IPS-15b (cell line): ENCODE data around the gene ERVFRD-1.
"Not testable (repeated sequence)": the region's sequence is repeated elsewhere in the genome, so short reads cannot be mapped to it uniquely, and the experiment has no call there.

Experiments
- H3K27me3 ChIP-seq: one replicate; pipeline ENCODE4 v1.6.1; 2013; ENCODE audit warnings: low read length; ENCODE audit not compliant: control insufficient read depth, insufficient read depth
- H3K36me3 ChIP-seq: one replicate; pipeline ENCODE4 v1.6.1; 2013; ENCODE audit warnings: low read length; ENCODE audit not compliant: control insufficient read depth, insufficient read depth
- H3K4me1 ChIP-seq: one replicate; pipeline ENCODE4 v1.6.1; 2013; ENCODE audit warnings: mild to moderate bottlenecking, low read length; ENCODE audit not compliant: control insufficient read depth, insufficient read depth
- H3K4me3 ChIP-seq: one replicate; pipeline ENCODE4 v1.5.1; 2013; ENCODE audit warnings: low read depth, low read length
- H3K9ac ChIP-seq: one replicate; pipeline ENCODE4 v1.6.1; 2013; ENCODE audit warnings: low read depth, mild to moderate bottlenecking, low read length
- H3K9me3 ChIP-seq: one replicate; pipeline ENCODE4 v1.6.1; 2013; ENCODE audit warnings: mild to moderate bottlenecking, low read length; ENCODE audit not compliant: control insufficient read depth, insufficient read depth

ERVFRD-1 gene

DNA sequence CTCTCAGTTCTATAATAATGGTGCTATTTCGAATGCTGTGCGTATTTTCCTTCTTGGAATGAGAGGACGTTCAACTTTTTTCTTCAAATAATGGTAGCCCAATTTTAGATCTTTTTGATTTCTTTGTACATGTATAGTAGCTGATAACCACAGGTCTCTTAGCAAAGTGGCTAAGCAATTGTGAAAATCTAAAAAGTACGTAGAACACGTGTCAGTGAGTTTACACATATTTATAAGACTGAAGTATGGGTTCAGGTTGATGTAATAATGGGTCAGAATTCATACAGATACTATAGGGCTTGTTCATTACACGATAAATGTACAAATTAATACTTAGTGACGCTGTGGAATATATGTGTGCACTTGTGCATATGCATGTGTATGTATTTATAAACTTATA, 16.6 kb downstream of the ERVFRD-1 start:
- peak overlapping the region; percentile 82 for H3K4me3 ChIP-seq
- H3K36me3 ChIP-seq: no peaks in the 10 kb centered on the region
- H3K9me3 ChIP-seq: no peaks in the 10 kb centered on the region
- H3K9ac ChIP-seq: peak overlapping the region; percentile 50
- H3K4me1 ChIP-seq: peaks cover 3% of the 10 kb centered on the region
- H3K27me3 ChIP-seq: no peaks in the 10 kb centered on the region

- Histone ChIP-seq H3K4me3 (peak overlapping the region; percentile 82), H3K9ac (peak overlapping the region; percentile 70), H3K36me3 (no peaks in the 10 kb centered on the region), H3K9me3 (no peaks in the 10 kb centered on the region), H3K27me3 (no peaks in the 10 kb centered on the region), H3K4me1 (peaks cover 3% of the 10 kb centered on the region)
Observed at GRCh38 chr6:11094411-11094851, 17.1 kb downstream of the ERVFRD-1 start.

DNA sequence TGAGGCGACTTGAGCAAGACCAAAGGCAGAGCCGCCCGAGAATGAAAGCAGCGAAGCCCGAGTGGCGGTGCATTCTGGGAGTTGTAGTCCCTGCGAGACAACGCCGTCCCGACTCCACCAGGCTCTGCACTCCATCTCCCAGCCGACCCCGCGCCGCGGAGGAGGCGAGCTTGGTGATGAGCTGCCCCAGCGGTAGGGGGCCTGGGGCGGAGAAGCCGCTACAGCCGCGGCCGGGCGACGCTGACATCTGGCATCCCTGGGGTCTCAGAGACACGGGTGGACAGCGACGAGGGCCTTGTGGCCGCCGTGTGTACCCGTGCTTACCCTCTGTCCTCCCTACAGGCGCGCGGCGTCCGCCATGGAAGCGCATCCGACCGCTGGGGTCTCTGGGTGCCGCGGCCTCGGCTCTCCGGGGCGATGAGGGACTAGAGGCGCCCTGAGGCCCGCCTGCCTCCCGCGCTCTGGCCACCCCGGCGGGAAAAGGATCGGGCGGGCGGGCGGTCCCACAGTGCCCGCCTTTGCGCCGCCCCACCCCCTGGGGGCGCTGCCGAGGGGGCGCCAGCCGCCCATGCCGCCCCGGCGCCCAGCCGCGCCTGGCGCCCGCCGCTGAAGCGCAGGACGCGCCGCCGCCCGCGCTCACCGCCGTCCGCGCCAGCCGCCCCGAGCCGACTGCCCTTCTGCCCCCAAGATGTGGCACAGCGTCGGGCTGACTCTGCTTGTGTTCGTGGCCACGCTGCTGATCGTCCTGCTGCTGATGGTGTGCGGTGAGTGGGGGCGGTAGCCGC, 17.7 kb downstream of the ERVFRD-1 start, which contains the start of gene SMIM13:
SMIM13 (plus strand) TSS at position 209 of the 785 bp plus-strand sequence; CDS start at position 689, 480 bp downstream.
- no peaks in the 10 kb centered on the region for H3K36me3 ChIP-seq
- peak within 1 kb of the TSS; percentile 82 for H3K4me3 ChIP-seq
- no peaks in the 10 kb centered on the region for H3K9me3 ChIP-seq

GRCh38 chr6:11093376-11093625, 18.2 kb downstream of the ERVFRD-1 start:
- no peaks in the 10 kb centered on the region for H3K9me3 ChIP-seq
- peak overlapping the region; percentile 38 for H3K9ac ChIP-seq
- peaks cover 3% of the 10 kb centered on the region for H3K4me1 ChIP-seq

More for the DNA sequence above, 17.7 kb downstream of the ERVFRD-1 start, which contains the start of gene SMIM13:
- H3K4me1 ChIP-seq: peaks cover 3% of the 10 kb centered on the region
- no peaks in the 10 kb centered on the region for H3K27me3 ChIP-seq
- H3K9ac ChIP-seq: peak within 1 kb of the TSS; percentile 76

DNA sequence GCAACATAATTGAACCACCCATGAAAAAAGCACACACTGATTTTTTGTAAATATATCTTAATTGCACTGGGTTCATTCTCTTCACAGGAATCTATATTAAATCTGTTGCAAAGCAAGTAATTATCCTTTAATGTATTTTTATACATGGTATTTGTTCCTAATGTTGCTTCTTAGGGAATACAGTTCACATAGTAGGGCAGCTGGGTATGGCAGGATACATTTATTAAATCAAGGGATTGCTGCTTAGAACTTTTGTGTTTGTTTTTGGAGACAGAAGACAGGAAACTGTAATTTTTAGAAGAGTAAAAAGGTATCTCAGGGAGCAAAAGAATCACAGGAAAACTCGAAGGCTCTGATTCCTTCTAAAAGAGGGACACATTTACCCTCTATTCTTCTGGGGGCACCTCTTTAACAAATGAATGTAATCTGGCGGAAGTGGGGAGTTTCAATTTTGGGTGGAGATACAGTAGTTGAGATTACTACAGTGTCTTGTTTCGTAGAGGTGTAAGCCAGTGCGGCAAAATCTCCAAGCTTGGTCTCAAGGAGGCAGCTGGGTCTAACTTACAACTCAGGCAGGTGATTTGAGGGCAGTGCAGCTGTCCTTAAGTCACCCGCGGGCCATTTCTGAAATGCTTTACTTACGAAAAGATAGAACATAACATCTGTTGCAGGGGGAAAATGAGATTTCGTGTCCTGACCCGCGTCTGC, 18.7 kb downstream of the ERVFRD-1 start:
- peak overlapping the region; percentile 82 for H3K4me3 ChIP-seq
- peak overlapping the region; percentile 38 for H3K9ac ChIP-seq
- peaks cover 3% of the 10 kb centered on the region for H3K4me1 ChIP-seq
- no peaks in the 10 kb centered on the region for H3K9me3 ChIP-seq
- H3K36me3 ChIP-seq: no peaks in the 10 kb centered on the region
- no peaks in the 10 kb centered on the region for H3K27me3 ChIP-seq

More at GRCh38 chr6:11093376-11093625, 18.2 kb downstream of the ERVFRD-1 start:
- Histone ChIP-seq H3K4me3 (peak overlapping the region; percentile 82), H3K27me3 (no peaks in the 10 kb centered on the region), H3K36me3 (no peaks in the 10 kb centered on the region)

GRCh38 chr6:11091141-11091540, 20.4 kb downstream of the ERVFRD-1 start:
- not testable (repeated sequence) for H3K4me1 ChIP-seq, H3K36me3 ChIP-seq, H3K9me3 ChIP-seq, H3K9ac ChIP-seq, H3K27me3 ChIP-seq, H3K4me3 ChIP-seq

GRCh38 chr6:11089695-11090094, 21.8 kb downstream of the ERVFRD-1 start:
- H3K9ac ChIP-seq: no peak overlapping the region
- H3K4me1 ChIP-seq: no peaks in the 10 kb centered on the region
- H3K36me3 ChIP-seq: no peaks in the 10 kb centered on the region
- no peaks in the 10 kb centered on the region for H3K9me3 ChIP-seq
- no peaks in the 10 kb centered on the region for H3K27me3 ChIP-seq
- H3K4me3 ChIP-seq: no peak overlapping the region

DNA sequence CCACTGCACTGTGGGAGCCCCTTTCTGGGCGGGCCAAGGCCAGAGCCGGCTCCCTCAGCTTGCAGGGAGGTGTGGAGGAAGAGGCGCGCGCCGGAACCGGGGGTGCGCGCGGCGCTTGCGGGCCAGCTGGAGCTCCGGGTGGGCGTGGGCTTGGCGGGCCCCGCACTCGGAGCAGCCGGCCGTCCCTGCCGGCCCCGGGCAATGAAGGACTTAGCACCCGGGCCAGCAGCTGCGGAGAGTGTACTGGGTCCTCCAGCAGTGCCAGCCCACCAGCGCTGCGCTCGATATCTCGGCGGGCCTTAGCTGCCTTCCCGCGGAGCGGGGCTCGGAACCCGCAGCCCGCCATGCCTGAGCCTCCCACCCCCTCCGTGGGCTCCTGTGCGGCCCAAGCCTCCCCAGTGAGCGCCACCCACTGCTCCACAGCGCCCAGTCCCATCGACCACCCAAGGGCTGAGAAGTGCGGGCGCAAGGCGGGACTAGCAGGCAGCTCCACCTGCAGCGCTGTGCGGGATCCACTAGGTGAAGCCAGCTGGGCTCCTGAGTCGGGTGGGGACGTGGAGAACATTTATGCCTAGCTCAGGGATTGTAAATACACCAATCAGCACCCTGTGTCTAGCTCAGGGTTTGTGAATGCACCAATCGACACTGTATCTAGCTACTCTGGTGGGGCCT, 24.2 kb downstream of the ERVFRD-1 start:
- H3K36me3 ChIP-seq, H3K9ac ChIP-seq, H3K4me3 ChIP-seq, H3K4me1 ChIP-seq, H3K27me3 ChIP-seq, H3K9me3 ChIP-seq: not testable (repeated sequence)

- no peaks in the 10 kb centered on the region for H3K9me3 ChIP-seq
- H3K4me3 ChIP-seq: no peak overlapping the region
- H3K27me3 ChIP-seq: no peaks in the 10 kb centered on the region
- H3K4me1 ChIP-seq: no peaks in the 10 kb centered on the region
- H3K36me3 ChIP-seq: no peaks in the 10 kb centered on the region
- no peak overlapping the region for H3K9ac ChIP-seq
Observed at GRCh38 chr6:11085758-11086435, 25.6 kb downstream of the ERVFRD-1 start.

- H3K4me3 ChIP-seq: no peak overlapping the region
- H3K9ac ChIP-seq: no peak overlapping the region
Observed at GRCh38 chr6:11083956-11084355, 27.6 kb downstream of the ERVFRD-1 start.

GRCh38 chr6:11083491-11083890, 28.0 kb downstream of the ERVFRD-1 start:
- H3K9ac ChIP-seq: no peak overlapping the region
- no peaks in the 10 kb centered on the region for H3K27me3 ChIP-seq
- H3K4me3 ChIP-seq: no peak overlapping the region
- no peaks in the 10 kb centered on the region for H3K4me1 ChIP-seq
- no peaks in the 10 kb centered on the region for H3K9me3 ChIP-seq
- no peaks in the 10 kb centered on the region for H3K36me3 ChIP-seq

More at GRCh38 chr6:11083956-11084355, 27.6 kb downstream of the ERVFRD-1 start:
- H3K4me1 ChIP-seq: no peaks in the 10 kb centered on the region
- H3K27me3 ChIP-seq: no peaks in the 10 kb centered on the region
- no peaks in the 10 kb centered on the region for H3K36me3 ChIP-seq
- H3K9me3 ChIP-seq: no peaks in the 10 kb centered on the region
